ENCODE results near the gene BSX. TPM values are rescaled to one million over a fixed set of nuclear protein-coding genes. Genes with fewer than 3 reads are reported as not detected.

The BSX gene
- total RNA-seq, 2 experiments from 2014 or later: not detected

DNA sequence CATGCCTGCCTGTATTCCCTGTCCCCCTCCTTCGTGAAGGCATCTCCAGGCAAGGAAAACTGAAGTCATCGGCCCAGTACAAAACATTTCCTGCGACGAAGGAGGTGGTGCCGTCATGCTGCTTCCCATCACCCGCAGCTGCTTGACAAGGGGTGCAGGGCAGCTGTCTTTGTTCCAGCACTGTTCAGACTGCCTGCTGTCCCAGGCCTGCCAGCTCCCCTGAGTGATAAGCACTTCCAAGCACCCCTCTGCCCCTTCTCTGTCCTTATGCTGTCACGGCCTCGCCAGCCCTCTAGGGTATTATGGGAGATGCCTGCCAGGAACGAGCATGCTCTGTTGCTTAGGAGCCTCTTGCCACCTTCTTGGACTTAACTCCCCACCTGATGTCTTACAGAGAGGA is 37.1 kb upstream of the BSX start:
- Histone ChIP-seq H3K27me3 (ENCODE audit: control insufficient read depth in 1 of 2, insufficient read depth in 2 of 2, low read length in 2 of 2) (no peaks in the 10 kb centered on the region), H3K4me3 (ENCODE audit: low read length) (no peak overlapping the region), H3K4me1 (ENCODE audit: insufficient read depth, low read length) (peaks cover 7% of the 10 kb centered on the region), H3K27ac (ENCODE audit: low read depth in 1 of 2, low read length in 2 of 2) (no peak overlapping the region), H3K9me3 (ENCODE audit: control insufficient read depth in 1 of 2, insufficient read depth in 1 of 2, low read length in 2 of 2) (no peaks in the 10 kb centered on the region), H3K36me3 (ENCODE audit: insufficient read depth, low read length) (no peaks in the 10 kb centered on the region)
- ChIA-PET CTCF (no interaction called here), POLR2A (no interaction called here)
- no peak overlapping the region for H3K4me3 Mint-ChIP-seq
- H3K9me3 Mint-ChIP-seq: no peaks in the 10 kb centered on the region
- ATAC-seq (ENCODE audit: poor library complexity) (no peak), DNase-seq (no peak)
- intact Hi-C loops (cut with DNase I, micrococcal nuclease): no loop called here
- TF ChIP-seq, protein P1, sequence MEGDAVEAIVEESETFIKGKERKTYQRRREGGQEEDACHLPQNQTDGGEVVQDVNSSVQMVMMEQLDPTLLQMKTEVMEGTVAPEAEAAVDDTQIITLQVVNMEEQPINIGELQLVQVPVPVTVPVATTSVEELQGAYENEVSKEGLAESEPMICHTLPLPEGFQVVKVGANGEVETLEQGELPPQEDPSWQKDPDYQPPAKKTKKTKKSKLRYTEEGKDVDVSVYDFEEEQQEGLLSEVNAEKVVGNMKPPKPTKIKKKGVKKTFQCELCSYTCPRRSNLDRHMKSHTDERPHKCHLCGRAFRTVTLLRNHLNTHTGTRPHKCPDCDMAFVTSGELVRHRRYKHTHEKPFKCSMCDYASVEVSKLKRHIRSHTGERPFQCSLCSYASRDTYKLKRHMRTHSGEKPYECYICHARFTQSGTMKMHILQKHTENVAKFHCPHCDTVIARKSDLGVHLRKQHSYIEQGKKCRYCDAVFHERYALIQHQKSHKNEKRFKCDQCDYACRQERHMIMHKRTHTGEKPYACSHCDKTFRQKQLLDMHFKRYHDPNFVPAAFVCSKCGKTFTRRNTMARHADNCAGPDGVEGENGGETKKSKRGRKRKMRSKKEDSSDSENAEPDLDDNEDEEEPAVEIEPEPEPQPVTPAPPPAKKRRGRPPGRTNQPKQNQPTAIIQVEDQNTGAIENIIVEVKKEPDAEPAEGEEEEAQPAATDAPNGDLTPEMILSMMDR (IDR thresholded peaks at IDR 0.05): no peak
- H3K36me3 Mint-ChIP-seq (ENCODE audit: low read depth): no peaks in the 10 kb centered on the region
- peaks cover 11% of the 10 kb centered on the region for H3K27me3 Mint-ChIP-seq
- peaks cover 8% of the 10 kb centered on the region for H3K4me1 Mint-ChIP-seq (ENCODE audit: low read depth)
- H3K27ac Mint-ChIP-seq: no peak overlapping the region

DNA sequence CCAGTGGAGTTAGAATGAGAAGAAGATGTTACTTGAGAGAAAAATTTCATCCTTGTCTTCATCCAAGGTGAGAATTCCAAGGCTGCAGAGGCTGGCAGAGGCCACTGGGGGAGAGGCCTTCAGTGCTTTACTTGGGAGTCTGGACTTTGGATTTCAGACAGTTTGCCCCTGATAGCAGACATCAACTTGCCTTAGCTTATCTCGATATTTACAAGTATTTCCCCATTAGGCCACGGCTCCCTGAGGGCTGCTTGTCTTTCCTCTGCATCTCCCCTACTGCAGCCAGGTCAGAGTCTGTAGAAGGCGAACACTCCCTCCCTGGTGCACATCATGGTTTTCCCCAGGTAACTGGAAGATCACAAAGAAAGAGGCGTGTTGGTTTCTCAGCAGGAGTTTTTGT is 29.9 kb upstream of the BSX start:
- DNase-seq (no peak), ATAC-seq (ENCODE audit: poor library complexity) (no peak)
- Histone ChIP-seq H3K27me3 (ENCODE audit: control insufficient read depth in 1 of 2, insufficient read depth in 2 of 2, low read length in 2 of 2) (no peaks in the 10 kb centered on the region), H3K36me3 (ENCODE audit: insufficient read depth, low read length) (no peaks in the 10 kb centered on the region), H3K4me3 (ENCODE audit: low read length) (no peak overlapping the region), H3K4me1 (ENCODE audit: insufficient read depth, low read length) (no peaks in the 10 kb centered on the region), H3K27ac (ENCODE audit: low read depth in 1 of 2, low read length in 2 of 2) (no peak overlapping the region), H3K9me3 (ENCODE audit: control insufficient read depth in 1 of 2, insufficient read depth in 1 of 2, low read length in 2 of 2) (no peaks in the 10 kb centered on the region)
- no peak overlapping the region for H3K4me3 Mint-ChIP-seq
- intact Hi-C loops (cut with DNase I, micrococcal nuclease): no loop called here
- ChIA-PET CTCF (interaction anchor here (1.0 kb wide), 1 partner anchor 11 kb away, joined by 3 read pairs; no protein-coding TSS in a partner anchor), POLR2A (no interaction called here)
- H3K27ac Mint-ChIP-seq: no peak overlapping the region
- no peaks in the 10 kb centered on the region for H3K4me1 Mint-ChIP-seq (ENCODE audit: low read depth)
- no peaks in the 10 kb centered on the region for H3K36me3 Mint-ChIP-seq (ENCODE audit: low read depth)
- H3K9me3 Mint-ChIP-seq: no peaks in the 10 kb centered on the region
- H3K27me3 Mint-ChIP-seq: peaks cover 22% of the 10 kb centered on the region
- TF ChIP-seq, protein P1 (IDR thresholded peaks at IDR 0.05): no peak

DNA sequence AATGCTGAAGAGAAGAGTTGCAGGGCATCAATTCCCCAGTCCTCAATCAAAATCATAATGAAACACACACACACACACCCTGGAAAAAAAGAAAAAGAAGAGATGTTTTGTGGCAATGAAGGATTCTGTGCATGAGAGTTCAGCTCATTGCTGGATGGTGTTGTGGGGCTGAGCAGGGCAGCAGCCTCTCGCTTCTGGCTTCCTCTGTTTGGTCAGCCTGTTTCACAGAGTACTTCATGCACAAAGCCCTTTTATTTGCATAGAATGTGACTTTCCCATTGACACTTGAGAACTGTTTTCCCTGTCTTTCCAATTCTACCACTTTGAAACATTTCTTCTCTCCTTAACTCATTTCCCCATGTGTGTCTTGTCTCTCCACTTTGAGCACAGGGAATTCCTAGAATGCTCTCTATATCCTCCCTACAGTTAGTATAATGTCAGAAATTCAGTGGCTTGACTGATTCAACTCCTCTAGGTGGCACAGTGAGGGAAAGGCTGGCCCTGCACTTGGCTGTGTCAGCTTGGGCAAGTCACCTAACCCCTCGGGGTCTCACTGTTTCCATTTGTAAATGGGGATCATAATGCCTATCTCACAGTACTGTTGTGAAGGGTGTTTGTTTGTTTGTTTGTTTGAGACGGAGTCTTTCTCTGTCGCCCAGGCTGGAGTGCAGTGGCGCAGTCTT is 25.4 kb upstream of the BSX start:
- Histone ChIP-seq H3K9me3 (ENCODE audit: control insufficient read depth in 1 of 2, insufficient read depth in 1 of 2, low read length in 2 of 2) (no peaks in the 10 kb centered on the region), H3K27ac (ENCODE audit: low read depth in 1 of 2, low read length in 2 of 2) (no peak overlapping the region), H3K27me3 (ENCODE audit: control insufficient read depth in 1 of 2, insufficient read depth in 2 of 2, low read length in 2 of 2) (no peaks in the 10 kb centered on the region), H3K36me3 (ENCODE audit: insufficient read depth, low read length) (no peaks in the 10 kb centered on the region), H3K4me1 (ENCODE audit: insufficient read depth, low read length) (no peaks in the 10 kb centered on the region), H3K4me3 (ENCODE audit: low read length) (no peak overlapping the region)
- DNase-seq: no peak
- Mint-ChIP-seq H3K4me3 (no peak overlapping the region), H3K27me3 (peaks cover 21% of the 10 kb centered on the region), H3K9me3 (no peaks in the 10 kb centered on the region), H3K27ac (no peak overlapping the region), H3K4me1 (ENCODE audit: low read depth) (no peaks in the 10 kb centered on the region), H3K36me3 (ENCODE audit: low read depth) (no peaks in the 10 kb centered on the region)
- no peak for ATAC-seq (ENCODE audit: poor library complexity)
- intact Hi-C loops (cut with DNase I, micrococcal nuclease): no loop called here
- CTCF ChIA-PET: no interaction called here
- POLR2A ChIA-PET: no interaction called here
- TF ChIP-seq, protein P1 (IDR thresholded peaks at IDR 0.05): no peak

Measured in CD4-positive, alpha-beta T cell (primary cell).